HepG2 (cell line): ENCODE data around the gene SCMH1. TPM values are rescaled to one million over a fixed set of nuclear protein-coding genes. Genes with fewer than 3 reads are reported as not detected.

Source experiments
- ATAC-seq: fragments of 200-7000 bp; cut with Tn5 transposase; 3 replicates; pipeline ENCODE4 v1.9.1; 2020; ENCODE audit warnings: mild to moderate bottlenecking, moderate library complexity
- BruUV-seq: library from RNA; stranded (reverse); fragments of 400-500 nt; replicated peaks from 2 replicates; lab custom pipeline; 2021; lab: Mats Ljungman, UMichigan
- CTCF ChIA-PET: fragments of 300-600 bp; formaldehyde crosslinking; extraction: SDS; loops from one replicate; lab custom pipeline; 2021; ENCODE audit warnings: low total read pairs, inconsistent platforms, low intra/inter-chr PET ratio; lab: Yijun Ruan, JAX
- POLR2A ChIA-PET: fragments of 350-600 bp; sonication (Branson Sonifier 250); formaldehyde crosslinking; loops from one replicate; lab custom pipeline; 2020; ENCODE audit warnings: antibody characterized with exemption, inconsistent platforms; lab: Yijun Ruan, JAX
- DNase-seq: peaks from one replicate; pipeline ENCODE4 v3.0.0-alpha.2; 2015; ENCODE audit warnings: low spot score
- FAIRE-seq: peaks from 3 replicates; lab custom pipeline; 2011; peaks lifted over from hg19 to GRCh38; lab: Jason Lieb, UNC
- H2AFZ ChIP-seq: one replicate; pipeline ENCODE4 v1.6.1; 2011; ENCODE audit warnings: low read length, inconsistent platforms
- H3K27ac ChIP-seq: fragments of 300-600 bp; 3 replicates; pipeline ENCODE4 v1.8.0; 2011; ENCODE audit warnings: mixed run types, mild to moderate bottlenecking, mixed read lengths, low read length, inconsistent platforms; ENCODE audit not compliant: insufficient read depth; ENCODE audit errors: extremely low read length
- H3K27me3 ChIP-seq, 2 experiments: fragments of 200-600 bp in 1 of 2; 2 replicates in 1 of 2; 3 replicates in 1 of 2; pipeline versions ENCODE4 v1.6.0 to v1.8.0; 2011; ENCODE audit warnings: low read length in 2 of 2, mild to moderate bottlenecking in 2 of 2, moderate library complexity in 2 of 2, inconsistent platforms in 1 of 2; ENCODE audit not compliant: insufficient read depth in 2 of 2, control insufficient read depth in 1 of 2
- H3K36me3 ChIP-seq, 2 experiments: fragments of 200-600 bp in 1 of 2; replicated peaks in 1 of 2; 2 replicates in 1 of 2; 3 replicates in 1 of 2; pipeline versions ENCODE4 v1.5.1 to v1.8.0; 2011; ENCODE audit warnings: low read length in 2 of 2, inconsistent platforms in 1 of 2; ENCODE audit not compliant: insufficient read depth in 2 of 2, control insufficient read depth in 1 of 2
- H3K4me1 ChIP-seq: 2 replicates; pipeline ENCODE4 v1.5.1; 2012; ENCODE audit warnings: low read length, inconsistent platforms; ENCODE audit not compliant: insufficient read depth
- H3K4me2 ChIP-seq: 2 replicates; pipeline ENCODE4 v1.6.0; 2011; ENCODE audit warnings: low read depth, low read length, inconsistent platforms
- H3K4me3 ChIP-seq, 3 experiments: fragments of 200-600 bp in 1 of 3; sonication (generic), shearing (Covaris generic) in 1 of 3; replicated peaks in 1 of 3; 2 replicates each; pipeline ENCODE4 v1.5.1; 2011 to 2016; ENCODE audit warnings: low read length in 3 of 3, inconsistent platforms in 2 of 3, low read depth in 2 of 3, mild to moderate bottlenecking in 2 of 3, control low read depth in 1 of 3, mixed read lengths in 1 of 3; ENCODE audit not compliant: insufficient read depth in 1 of 3
- H3K79me2 ChIP-seq: one replicate; pipeline ENCODE4 v1.6.1; 2011; ENCODE audit warnings: low read length, inconsistent platforms; ENCODE audit not compliant: insufficient read depth
- H3K9ac ChIP-seq: 2 replicates; pipeline ENCODE4 v1.6.0; 2011; ENCODE audit warnings: mild to moderate bottlenecking, low read depth, low read length, inconsistent platforms; ENCODE audit not compliant: insufficient read depth
- H3K9me3 ChIP-seq: 2 replicates; pipeline ENCODE4 v1.5.1; 2012; ENCODE audit warnings: mild to moderate bottlenecking, low read length
- H4K20me1 ChIP-seq: 2 replicates; pipeline ENCODE4 v1.6.0; 2011; ENCODE audit warnings: inconsistent platforms, mild to moderate bottlenecking, low read length, moderate library complexity; ENCODE audit not compliant: insufficient read depth
- ARNT2 ChIP-seq: sonication (generic); formaldehyde crosslinking; IDR thresholded peaks from 2 replicates; pipeline ENCODE4 v1.8.0; 2022; ENCODE audit warnings: mild to moderate bottlenecking, low read depth, missing genetic modification reagents, moderate library complexity
- ELF3 ChIP-seq: IDR thresholded peaks from 2 replicates; pipeline ENCODE4 v1.6.1; 2016; ENCODE audit warnings: missing genetic modification reagents, missing compliant biosample characterization
- MAFF ChIP-seq: IDR thresholded peaks from 2 replicates; pipeline ENCODE4 v1.6.1; 2011; ENCODE audit warnings: low read depth, low read length, improper control_type of control experiment
- MAFK ChIP-seq, 2 experiments: IDR thresholded peaks in 1 of 2; conservative IDR thresholded peaks in 1 of 2; 2 replicates each; pipeline ENCODE4 v1.6.1; 2011; ENCODE audit warnings: improper control_type of control experiment in 2 of 2, low read length in 2 of 2
- NFATC3 ChIP-seq: sonication (generic); formaldehyde crosslinking; IDR thresholded peaks from 2 replicates; pipeline ENCODE4 v1.5.1; 2020; ENCODE audit warnings: mild to moderate bottlenecking, missing genetic modification reagents
- SRY ChIP-seq: sonication (generic); formaldehyde crosslinking; IDR thresholded peaks from 2 replicates; pipeline ENCODE4 v1.8.0; 2022; ENCODE audit warnings: mild to moderate bottlenecking, missing genetic modification reagents
- in situ Hi-C: cut with HindIII; loops from 2 replicates; pipeline ENCODE4 v1.10.0; 2017; ENCODE audit warnings: low pct_unique_long_range_greater_than_20kb; ENCODE audit not compliant: extremely low pct_ligation_motif_present
- intact Hi-C: fragments of 100-400 bp; cut with micrococcal nuclease; formaldehyde crosslinking; loops from one replicate; pipeline ENCODE4 v1.10.0; 2022; ENCODE audit not compliant: unreplicated experiment
- polyA plus RNA-seq, 8 experiments: library from polyadenylated mRNA; depleted of rRNA in 3 of 8; stranded (reverse) in 7 of 8; unstranded in 1 of 8; fragments of >200 nt; fragmentation: Illumina TruSeq in 4 of 8; extraction: Trizol in 4 of 8; gene quantifications; 2 replicates each; pipeline versions ENCODE4 v1.2.1 to v1.2.3, GENCODE V29; 2011 to 2016; ENCODE audit warnings: low read depth in 4 of 8, missing spikeins in 1 of 8, mixed read lengths in 1 of 8; ENCODE audit not compliant: insufficient read depth in 1 of 8
- total RNA-seq, 5 experiments: library from RNA; depleted of rRNA; stranded (reverse); fragments of >200 nt; fragmentation: Illumina TruSeq; extraction: Trizol; gene quantifications; 2 replicates each; pipeline ENCODE4 v1.2.3, GENCODE V29; 2016; ENCODE audit warnings: low read depth in 1 of 5

The SCMH1 gene
- total and polyA plus RNA-seq, 2 of the 13 experiments (the other 11 are each of a cell fraction or from before 2014, with no cell fraction given) = 41.8 to 52.6 TPM

GRCh38 chr1:41122148-41122547 lies 120.0 kb downstream of the SCMH1 start:
- Histone ChIP-seq H3K9me3 (no peaks in the 10 kb centered on the region), H3K27ac (no peak overlapping the region), H3K79me2 (no peaks in the 10 kb centered on the region), H3K4me2 (no peak overlapping the region), H3K9ac (no peak overlapping the region), H3K36me3 (no peaks in the 10 kb centered on the region; a peak in 1 of 5 replicates), H3K4me3 (no peak overlapping the region), H3K27me3 (no peaks in the 10 kb centered on the region), H3K4me1 (peaks cover 12% of the 10 kb centered on the region), H2AFZ (no peak overlapping the region), H4K20me1 (no peaks in the 10 kb centered on the region; the same call in 1 of the 2 replicates)
- CTCF ChIA-PET = interaction anchor here (1.6 kb wide), 1 partner anchor 99 kb away, joined by 3 read pairs; no protein-coding TSS in a partner anchor
- no peak for FAIRE-seq
- BruUV-seq = no TSS peak
- POLR2A ChIA-PET = no interaction called here
- TF ChIP-seq MAFF (peak; percentile 37; the same call in 1 of the 2 replicates), SRY (CRISPR knock-in tag) (no peak), MAFK (conservative IDR thresholded peaks at IDR 0.05 in 1 of 2, IDR thresholded peaks at IDR 0.05 in 1 of 2; ENCODE audit: low read length in 2 of 2) (peak; percentile 14 to 62; a peak in 2 of 4 replicates)
- intact Hi-C loops (loop anchor here (2.0 kb wide), 1 partner anchor 119 kb away; no protein-coding TSS in a partner anchor), in situ Hi-C loops (no loop called here)
- no peak for DNase-seq
- no peak for ATAC-seq

DNA sequence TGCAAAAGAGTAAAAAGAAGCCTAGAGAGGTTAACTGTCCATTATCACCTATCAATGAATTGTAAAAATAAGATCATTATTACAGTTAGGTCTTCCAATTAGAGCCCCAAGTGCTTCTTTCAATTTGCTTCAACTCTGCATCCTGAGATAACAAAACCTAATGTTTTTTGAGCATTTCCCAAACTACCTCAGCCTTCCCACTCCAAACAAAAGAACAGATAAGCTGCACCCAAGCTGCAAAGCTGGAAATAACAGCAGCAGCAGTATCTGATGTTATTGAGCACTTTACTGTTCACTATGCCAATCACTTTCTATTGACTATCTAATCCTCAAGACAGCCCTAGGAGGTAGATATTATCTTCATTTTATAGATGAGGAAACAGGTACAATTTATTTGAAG lies 123.5 kb downstream of the SCMH1 start:
- intact Hi-C loops (no loop called here), in situ Hi-C loops (no loop called here)
- ChIA-PET CTCF (no interaction called here), POLR2A (no interaction called here)
- Histone ChIP-seq H2AFZ (no peak overlapping the region), H3K9ac (no peak overlapping the region), H3K9me3 (no peaks in the 10 kb centered on the region), H3K4me2 (no peak overlapping the region), H3K4me1 (peaks cover 9% of the 10 kb centered on the region), H3K36me3 (peaks cover 3 to 10% of the 10 kb centered on the region in 2 experiments; a peak in 3 of 5 replicates), H3K27ac (no peak overlapping the region), H3K27me3 (no peaks in the 10 kb centered on the region), H4K20me1 (no peaks in the 10 kb centered on the region; the same call in 1 of the 2 replicates), H3K4me3 (no peak overlapping the region), H3K79me2 (no peaks in the 10 kb centered on the region)
- no TSS peak for BruUV-seq
- DNase-seq (no peak), FAIRE-seq (no peak), ATAC-seq (no peak)
- TF ChIP-seq ELF3 (no peak), NFATC3 (CRISPR knock-in tag) (no peak), ARNT2 (no peak)
